ENCODE data around the gene S1PR1. TPM values are rescaled to one million over a fixed set of nuclear protein-coding genes. Genes with fewer than 3 reads are reported as not detected.

S1PR1 gene
- total RNA-seq, 3 donors from 2014 or later = 28.2 to 133 (median 64.6) TPM

GRCh38 chr1:101193733-101194169 is 43.1 kb upstream of the S1PR1 start:
- intact Hi-C loops (cut with DNase I; ENCODE audit: low total_unique reads) = no loop called here
- no peaks in the 10 kb centered on the region for H3K4me1 ChIP-seq
- H3K36me3 ChIP-seq = no peaks in the 10 kb centered on the region
- no peaks in the 10 kb centered on the region for H3K9me3 ChIP-seq
- no peak overlapping the region for H3K27ac ChIP-seq
- H3K4me3 ChIP-seq = no peak overlapping the region
- H3K27me3 ChIP-seq = no peaks in the 10 kb centered on the region
- TF ChIP-seq CTCF (IDR thresholded peaks at IDR 0.05) (no peak), POLR2A (IDR thresholded peaks at IDR 0.05) (no peak), POLR2AphosphoS5 (IDR thresholded peaks at IDR 0.05) (no peak)
- DNase-seq (ENCODE audit: low spot score in 2 of 2) = no peak

- no peaks in the 10 kb centered on the region for H3K36me3 ChIP-seq
- H3K9me3 ChIP-seq = no peaks in the 10 kb centered on the region
- H3K27ac ChIP-seq = no peak overlapping the region
- no peaks in the 10 kb centered on the region for H3K4me1 ChIP-seq
- H3K4me3 ChIP-seq = no peak overlapping the region
- TF ChIP-seq POLR2AphosphoS5 (IDR thresholded peaks at IDR 0.05) (no peak), POLR2A (IDR thresholded peaks at IDR 0.05) (no peak), CTCF (IDR thresholded peaks at IDR 0.05) (no peak)
- DNase-seq (ENCODE audit: low spot score in 2 of 2) = no peak
- no peaks in the 10 kb centered on the region for H3K27me3 ChIP-seq
- intact Hi-C loops (cut with DNase I; ENCODE audit: low total_unique reads) = no loop called here
Observed at GRCh38 chr1:101194746-101195145, 42.1 kb upstream of the S1PR1 start.

- H3K27me3 ChIP-seq = no peaks in the 10 kb centered on the region
Observed at GRCh38 chr1:101196668-101197067, 40.2 kb upstream of the S1PR1 start.

GRCh38 chr1:101198842-101199636 is 37.8 kb upstream of the S1PR1 start:
- intact Hi-C loops (cut with DNase I; ENCODE audit: low total_unique reads) = no loop called here
- H3K9me3 ChIP-seq = no peaks in the 10 kb centered on the region

More at GRCh38 chr1:101196668-101197067, 40.2 kb upstream of the S1PR1 start:
- H3K4me3 ChIP-seq = no peak overlapping the region
- intact Hi-C loops (cut with DNase I; ENCODE audit: low total_unique reads) = no loop called here
- H3K4me1 ChIP-seq = no peaks in the 10 kb centered on the region
- no peaks in the 10 kb centered on the region for H3K9me3 ChIP-seq
- TF ChIP-seq CTCF (IDR thresholded peaks at IDR 0.05) = no peak
- TF ChIP-seq POLR2AphosphoS5 (IDR thresholded peaks at IDR 0.05) = no peak
- TF ChIP-seq POLR2A (IDR thresholded peaks at IDR 0.05) = no peak
- H3K36me3 ChIP-seq = no peaks in the 10 kb centered on the region
- no peak overlapping the region for H3K27ac ChIP-seq
- DNase-seq (ENCODE audit: low spot score in 2 of 2) = no peak

More at GRCh38 chr1:101198842-101199636, 37.8 kb upstream of the S1PR1 start:
- Histone ChIP-seq H3K36me3 (no peaks in the 10 kb centered on the region), H3K27me3 (no peaks in the 10 kb centered on the region), H3K4me3 (no peak overlapping the region), H3K4me1 (no peaks in the 10 kb centered on the region), H3K27ac (no peak overlapping the region)
- TF ChIP-seq POLR2AphosphoS5 (IDR thresholded peaks at IDR 0.05) (no peak), POLR2A (IDR thresholded peaks at IDR 0.05) (no peak), CTCF (IDR thresholded peaks at IDR 0.05) (no peak)
- DNase-seq (ENCODE audit: low spot score in 2 of 2) = no peak

Data from breast epithelium (tissue), 4 donors.